Stimulated activated CD8-positive, alpha-beta memory T cell treated with anti-CD3 and anti-CD28 coated beads, Interleukin-12 subunit alpha, Interleukin-12 subunit beta, amount 100 ng/mL, for 1 hour (primary cell): Measurements from ENCODE around the gene SPOPL.
"Not testable (repeated sequence)": the region's sequence is repeated elsewhere in the genome, so short reads cannot be mapped to it uniquely, and the experiment has no call there.

Experiments used
- DNase-seq: peaks from one replicate; pipeline ENCODE4 v3.0.0-alpha.2; 2020; ENCODE audit warnings: low read depth

Gene SPOPL

GRCh38 chr2:138501425-138502254 is at the start of gene SPOPL:
SPOPL (plus strand) TSS chr2:138501770; CDS start chr2:138550217, 48,447 bp downstream.
- peak; percentile 63 for DNase-seq

- DNase-seq, result no peak
Observed at GRCh38 chr2:138452324-138452723, 49.2 kb upstream of the SPOPL start.

GRCh38 chr2:138453815-138454214 is 47.8 kb upstream of the SPOPL start:
- DNase-seq, result no peak

GRCh38 chr2:138454761-138455160 is 46.8 kb upstream of the SPOPL start:
- no peak for DNase-seq

GRCh38 chr2:138455275-138455674 is 46.3 kb upstream of the SPOPL start:
- no peak for DNase-seq

GRCh38 chr2:138455691-138456090 is 45.9 kb upstream of the SPOPL start:
- DNase-seq, result no peak

- DNase-seq, result not testable (repeated sequence)
Observed at GRCh38 chr2:138462689-138463088, 38.9 kb upstream of the SPOPL start.

- DNase-seq, result no peak
Observed at GRCh38 chr2:138468617-138469016, 33.0 kb upstream of the SPOPL start.

- DNase-seq, result no peak
Observed at GRCh38 chr2:138469411-138469810, 32.2 kb upstream of the SPOPL start.

GRCh38 chr2:138470941-138471340 is 30.6 kb upstream of the SPOPL start:
- no peak for DNase-seq

GRCh38 chr2:138474100-138474825 is 27.3 kb upstream of the SPOPL start:
- no peak for DNase-seq

- DNase-seq, result no peak
Observed at GRCh38 chr2:138475277-138475776, 26.2 kb upstream of the SPOPL start.

GRCh38 chr2:138476186-138476585 is 25.4 kb upstream of the SPOPL start:
- DNase-seq, result no peak

GRCh38 chr2:138476940-138477339 is 24.6 kb upstream of the SPOPL start:
- DNase-seq, result no peak

GRCh38 chr2:138482796-138483195 is 18.8 kb upstream of the SPOPL start:
- DNase-seq, result not testable (repeated sequence)

GRCh38 chr2:138485019-138485418 is 16.6 kb upstream of the SPOPL start:
- DNase-seq, result no peak

- no peak for DNase-seq
Observed at GRCh38 chr2:138486363-138487198, 15.0 kb upstream of the SPOPL start.

- DNase-seq, result no peak
Observed at GRCh38 chr2:138490673-138491494, 10.7 kb upstream of the SPOPL start.

- no peak for DNase-seq
Observed at GRCh38 chr2:138491495-138491862, 10.1 kb upstream of the SPOPL start.

GRCh38 chr2:138492160-138492559 is 9.4 kb upstream of the SPOPL start:
- no peak for DNase-seq

- DNase-seq, result no peak
Observed at GRCh38 chr2:138493334-138493733, 8.2 kb upstream of the SPOPL start.
